Measurements from ENCODE around the gene AKNAD1. TPM values are rescaled to one million over a fixed set of nuclear protein-coding genes. Genes with fewer than 3 reads are reported as not detected.

The AKNAD1 gene
- total and polyA plus RNA-seq, 2 of the 8 experiments (the other 6 are each of a cell fraction or from before 2014, with no cell fraction given), result not detected

DNA sequence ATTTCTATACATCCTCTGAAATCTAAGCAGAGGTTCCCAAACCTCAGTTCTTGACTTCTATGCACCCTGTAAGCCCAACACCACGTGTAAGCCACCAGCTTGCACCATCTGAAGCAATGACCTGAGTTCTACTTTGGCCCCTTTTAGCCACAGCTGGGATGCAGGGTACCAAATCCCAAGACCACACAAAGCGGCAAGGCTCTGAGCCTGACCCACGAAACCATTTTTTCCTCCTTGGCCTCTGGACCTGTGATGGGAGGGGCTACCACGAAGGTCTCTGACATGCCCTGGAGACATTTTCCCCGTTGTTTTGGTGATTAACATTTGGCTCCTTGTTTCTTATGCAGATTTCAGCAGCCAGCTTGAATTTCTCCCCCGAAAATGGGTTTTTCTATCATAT lies 71.6 kb downstream of the AKNAD1 start (continued):
- TF ChIP-seq SAP30 (IDR thresholded peaks at IDR 0.05; ENCODE audit: insufficient read depth, insufficient replicate concordance, low read length) (no peak), KDM1A (IDR thresholded peaks at IDR 0.05; ENCODE audit: borderline replicate concordance, low read length) (no peak)
- TF ChIP-seq, protein P1, sequence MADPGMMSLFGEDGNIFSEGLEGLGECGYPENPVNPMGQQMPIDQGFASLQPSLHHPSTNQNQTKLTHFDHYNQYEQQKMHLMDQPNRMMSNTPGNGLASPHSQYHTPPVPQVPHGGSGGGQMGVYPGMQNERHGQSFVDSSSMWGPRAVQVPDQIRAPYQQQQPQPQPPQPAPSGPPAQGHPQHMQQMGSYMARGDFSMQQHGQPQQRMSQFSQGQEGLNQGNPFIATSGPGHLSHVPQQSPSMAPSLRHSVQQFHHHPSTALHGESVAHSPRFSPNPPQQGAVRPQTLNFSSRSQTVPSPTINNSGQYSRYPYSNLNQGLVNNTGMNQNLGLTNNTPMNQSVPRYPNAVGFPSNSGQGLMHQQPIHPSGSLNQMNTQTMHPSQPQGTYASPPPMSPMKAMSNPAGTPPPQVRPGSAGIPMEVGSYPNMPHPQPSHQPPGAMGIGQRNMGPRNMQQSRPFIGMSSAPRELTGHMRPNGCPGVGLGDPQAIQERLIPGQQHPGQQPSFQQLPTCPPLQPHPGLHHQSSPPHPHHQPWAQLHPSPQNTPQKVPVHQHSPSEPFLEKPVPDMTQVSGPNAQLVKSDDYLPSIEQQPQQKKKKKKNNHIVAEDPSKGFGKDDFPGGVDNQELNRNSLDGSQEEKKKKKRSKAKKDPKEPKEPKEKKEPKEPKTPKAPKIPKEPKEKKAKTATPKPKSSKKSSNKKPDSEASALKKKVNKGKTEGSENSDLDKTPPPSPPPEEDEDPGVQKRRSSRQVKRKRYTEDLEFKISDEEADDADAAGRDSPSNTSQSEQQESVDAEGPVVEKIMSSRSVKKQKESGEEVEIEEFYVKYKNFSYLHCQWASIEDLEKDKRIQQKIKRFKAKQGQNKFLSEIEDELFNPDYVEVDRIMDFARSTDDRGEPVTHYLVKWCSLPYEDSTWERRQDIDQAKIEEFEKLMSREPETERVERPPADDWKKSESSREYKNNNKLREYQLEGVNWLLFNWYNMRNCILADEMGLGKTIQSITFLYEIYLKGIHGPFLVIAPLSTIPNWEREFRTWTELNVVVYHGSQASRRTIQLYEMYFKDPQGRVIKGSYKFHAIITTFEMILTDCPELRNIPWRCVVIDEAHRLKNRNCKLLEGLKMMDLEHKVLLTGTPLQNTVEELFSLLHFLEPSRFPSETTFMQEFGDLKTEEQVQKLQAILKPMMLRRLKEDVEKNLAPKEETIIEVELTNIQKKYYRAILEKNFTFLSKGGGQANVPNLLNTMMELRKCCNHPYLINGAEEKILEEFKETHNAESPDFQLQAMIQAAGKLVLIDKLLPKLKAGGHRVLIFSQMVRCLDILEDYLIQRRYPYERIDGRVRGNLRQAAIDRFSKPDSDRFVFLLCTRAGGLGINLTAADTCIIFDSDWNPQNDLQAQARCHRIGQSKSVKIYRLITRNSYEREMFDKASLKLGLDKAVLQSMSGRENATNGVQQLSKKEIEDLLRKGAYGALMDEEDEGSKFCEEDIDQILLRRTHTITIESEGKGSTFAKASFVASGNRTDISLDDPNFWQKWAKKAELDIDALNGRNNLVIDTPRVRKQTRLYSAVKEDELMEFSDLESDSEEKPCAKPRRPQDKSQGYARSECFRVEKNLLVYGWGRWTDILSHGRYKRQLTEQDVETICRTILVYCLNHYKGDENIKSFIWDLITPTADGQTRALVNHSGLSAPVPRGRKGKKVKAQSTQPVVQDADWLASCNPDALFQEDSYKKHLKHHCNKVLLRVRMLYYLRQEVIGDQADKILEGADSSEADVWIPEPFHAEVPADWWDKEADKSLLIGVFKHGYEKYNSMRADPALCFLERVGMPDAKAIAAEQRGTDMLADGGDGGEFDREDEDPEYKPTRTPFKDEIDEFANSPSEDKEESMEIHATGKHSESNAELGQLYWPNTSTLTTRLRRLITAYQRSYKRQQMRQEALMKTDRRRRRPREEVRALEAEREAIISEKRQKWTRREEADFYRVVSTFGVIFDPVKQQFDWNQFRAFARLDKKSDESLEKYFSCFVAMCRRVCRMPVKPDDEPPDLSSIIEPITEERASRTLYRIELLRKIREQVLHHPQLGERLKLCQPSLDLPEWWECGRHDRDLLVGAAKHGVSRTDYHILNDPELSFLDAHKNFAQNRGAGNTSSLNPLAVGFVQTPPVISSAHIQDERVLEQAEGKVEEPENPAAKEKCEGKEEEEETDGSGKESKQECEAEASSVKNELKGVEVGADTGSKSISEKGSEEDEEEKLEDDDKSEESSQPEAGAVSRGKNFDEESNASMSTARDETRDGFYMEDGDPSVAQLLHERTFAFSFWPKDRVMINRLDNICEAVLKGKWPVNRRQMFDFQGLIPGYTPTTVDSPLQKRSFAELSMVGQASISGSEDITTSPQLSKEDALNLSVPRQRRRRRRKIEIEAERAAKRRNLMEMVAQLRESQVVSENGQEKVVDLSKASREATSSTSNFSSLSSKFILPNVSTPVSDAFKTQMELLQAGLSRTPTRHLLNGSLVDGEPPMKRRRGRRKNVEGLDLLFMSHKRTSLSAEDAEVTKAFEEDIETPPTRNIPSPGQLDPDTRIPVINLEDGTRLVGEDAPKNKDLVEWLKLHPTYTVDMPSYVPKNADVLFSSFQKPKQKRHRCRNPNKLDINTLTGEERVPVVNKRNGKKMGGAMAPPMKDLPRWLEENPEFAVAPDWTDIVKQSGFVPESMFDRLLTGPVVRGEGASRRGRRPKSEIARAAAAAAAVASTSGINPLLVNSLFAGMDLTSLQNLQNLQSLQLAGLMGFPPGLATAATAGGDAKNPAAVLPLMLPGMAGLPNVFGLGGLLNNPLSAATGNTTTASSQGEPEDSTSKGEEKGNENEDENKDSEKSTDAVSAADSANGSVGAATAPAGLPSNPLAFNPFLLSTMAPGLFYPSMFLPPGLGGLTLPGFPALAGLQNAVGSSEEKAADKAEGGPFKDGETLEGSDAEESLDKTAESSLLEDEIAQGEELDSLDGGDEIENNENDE (IDR thresholded peaks at IDR 0.05; ENCODE audit: insufficient replicate concordance, low read length), result no peak
